GM12878 (cell line): Measurements from ENCODE around the gene CCDC88A. TPM values are rescaled to one million over a fixed set of nuclear protein-coding genes. Genes with fewer than 3 reads are reported as not detected.

ENCODE experiments used
- ATF2 ChIP-seq: IDR thresholded peaks from 2 replicates; pipeline ENCODE4 v1.6.1; 2012; ENCODE audit warnings: low read length, inconsistent platforms
- BHLHE40 ChIP-seq, 2 experiments: fragments of 450-650 bp in 1 of 2; IDR thresholded peaks; 2 replicates each; pipeline ENCODE4 v1.6.1; 2011 to 2017; ENCODE audit warnings: low read depth in 2 of 2, borderline replicate concordance in 1 of 2, improper control_type of control experiment in 1 of 2, low read length in 1 of 2, mild to moderate bottlenecking in 1 of 2
- CBFB ChIP-seq: IDR thresholded peaks from 2 replicates; pipeline ENCODE4 v1.6.1; 2016; ENCODE audit warnings: antibody characterized with exemption, low read depth
- CBX3 ChIP-seq: fragments of 200-600 bp; sonication (generic); IDR thresholded peaks from 2 replicates; pipeline ENCODE4 v1.6.1; 2016; ENCODE audit warnings: low read depth, borderline replicate concordance
- CBX5 ChIP-seq: sonication (generic); IDR thresholded peaks from 2 replicates; pipeline ENCODE4 v1.6.1; 2016; ENCODE audit warnings: low read depth, moderate library complexity, mild to moderate bottlenecking, inconsistent platforms
- CHD4 ChIP-seq: fragments of 200-600 bp; sonication (generic); IDR thresholded peaks from 2 replicates; pipeline ENCODE4 v1.6.1; 2016; ENCODE audit warnings: mild to moderate bottlenecking
- ESRRA ChIP-seq: IDR thresholded peaks from 2 replicates; pipeline ENCODE4 v1.6.1; 2012; ENCODE audit warnings: mild to moderate bottlenecking, low read length, improper control_type of control experiment
- FOXK2 ChIP-seq: fragments of 450-650 bp; IDR thresholded peaks from 2 replicates; pipeline ENCODE4 v1.6.1; 2017; ENCODE audit warnings: mild to moderate bottlenecking, moderate library complexity
- HDGF ChIP-seq: fragments of 450-650 bp; IDR thresholded peaks from 2 replicates; pipeline ENCODE4 v1.6.1; 2016; ENCODE audit warnings: antibody characterized with exemption
- IKZF1 ChIP-seq: fragments of 450-650 bp; conservative IDR thresholded peaks from 2 replicates; pipeline ENCODE4 v1.6.1; 2017; ENCODE audit warnings: antibody characterized with exemption, mild to moderate bottlenecking
- MLLT1 ChIP-seq: fragments of 450-650 bp; IDR thresholded peaks from 2 replicates; pipeline ENCODE4 v1.6.1; 2016; ENCODE audit warnings: mild to moderate bottlenecking
- PBX3 ChIP-seq: IDR thresholded peaks from 2 replicates; pipeline ENCODE4 v1.6.1; 2011; ENCODE audit warnings: mild to moderate bottlenecking, low read depth, low read length, moderate library complexity; ENCODE audit not compliant: insufficient replicate concordance
- POU2F2 ChIP-seq: IDR thresholded peaks from 3 replicates; pipeline ENCODE4 v1.6.1; 2011; ENCODE audit warnings: low read depth, mild to moderate bottlenecking, low read length, borderline replicate concordance
- STAT1 ChIP-seq: fragments of 450-650 bp; conservative IDR thresholded peaks from 2 replicates; pipeline ENCODE4 v1.6.1; 2014; ENCODE audit warnings: antibody characterized with exemption, mild to moderate bottlenecking
- TCF7 ChIP-seq: IDR thresholded peaks from 2 replicates; pipeline ENCODE4 v1.6.1; 2014; ENCODE audit warnings: antibody characterized with exemption, borderline replicate concordance
- polyA plus RNA-seq, 11 experiments: library from polyadenylated mRNA; depleted of rRNA in 4 of 11; unstranded in 6 of 11; stranded (reverse) in 5 of 11; fragments of >200 nt; fragmentation: Nextera tagmentation in 4 of 11; fragmentation: Illumina TruSeq in 1 of 11; extraction: Ambion mirVana in 4 of 11; extraction: Trizol in 1 of 11; gene quantifications; 1 replicate in 1 of 11; 2 replicates in 10 of 11; pipeline versions ENCODE4 v1.2.1 to v1.2.3, GENCODE V29; 2011 to 2016; ENCODE audit warnings: inconsistent platforms in 2 of 11, missing spikeins in 2 of 11, low read depth in 1 of 11
- total RNA-seq, 4 experiments: library from RNA; depleted of rRNA in 3 of 4; stranded (reverse); fragments of >200 nt in 3 of 4; fragmentation: Illumina TruSeq in 1 of 4; extraction: Trizol in 1 of 4; gene quantifications; 2 replicates each; pipeline versions ENCODE4 v1.2.1 to v1.2.3, GENCODE V29; 2013 to 2021
- TF ChIP-seq, protein P1 (sequence below), 3 experiments: IDR thresholded peaks in 2 of 3; conservative IDR thresholded peaks in 1 of 3; 2 replicates each; pipeline ENCODE4 v1.5.1; 2011; ENCODE audit warnings: low read depth in 3 of 3, low read length in 3 of 3, mild to moderate bottlenecking in 3 of 3, control low read depth in 2 of 3, moderate library complexity in 2 of 3, inconsistent platforms in 1 of 3, mixed read lengths in 1 of 3; ENCODE audit not compliant: control insufficient read depth in 2 of 3, insufficient read depth in 1 of 3; ENCODE audit errors: extremely low read depth in 1 of 3
- TF ChIP-seq, protein P2 (sequence below): fragments of 450-650 bp; IDR thresholded peaks from 2 replicates; pipeline ENCODE4 v1.6.1; 2017; ENCODE audit warnings: low read depth, mild to moderate bottlenecking, moderate library complexity

Gene CCDC88A
- total and polyA plus RNA-seq, 10 of the 15 experiments (the other 5 are each of a cell fraction or from before 2014, with no cell fraction given): 1.8 to 71.6 (median 45.9) TPM

- TF ChIP-seq STAT1 (0 out of 2 replicates have a peak, but pooled peaks have one; percentile 59), FOXK2 (no peak), CBFB (peak; percentile 5; the same call in 1 of the 2 replicates), CHD4 (no peak), CBX3 (no peak), TCF7 (no peak), ESRRA (no peak), IKZF1 (peak; percentile 89), POU2F2 (no peak; the same call in 1 of the 3 replicates), HDGF (peak; percentile 75; the same call in 1 of the 2 replicates), PBX3 (no peak), MLLT1 (0 out of 2 replicates have a peak, but pooled peaks have one; percentile 59), BHLHE40 (IDR thresholded peaks at IDR 0.05; ENCODE audit: borderline replicate concordance in 1 of 2, low read depth in 2 of 2, low read length in 1 of 2) (peak in 1 of 2 experiments; percentile 53; a peak in 1 of 4 replicates), CBX5 (no peak), ATF2 (no peak)
- TF ChIP-seq, protein P1, sequence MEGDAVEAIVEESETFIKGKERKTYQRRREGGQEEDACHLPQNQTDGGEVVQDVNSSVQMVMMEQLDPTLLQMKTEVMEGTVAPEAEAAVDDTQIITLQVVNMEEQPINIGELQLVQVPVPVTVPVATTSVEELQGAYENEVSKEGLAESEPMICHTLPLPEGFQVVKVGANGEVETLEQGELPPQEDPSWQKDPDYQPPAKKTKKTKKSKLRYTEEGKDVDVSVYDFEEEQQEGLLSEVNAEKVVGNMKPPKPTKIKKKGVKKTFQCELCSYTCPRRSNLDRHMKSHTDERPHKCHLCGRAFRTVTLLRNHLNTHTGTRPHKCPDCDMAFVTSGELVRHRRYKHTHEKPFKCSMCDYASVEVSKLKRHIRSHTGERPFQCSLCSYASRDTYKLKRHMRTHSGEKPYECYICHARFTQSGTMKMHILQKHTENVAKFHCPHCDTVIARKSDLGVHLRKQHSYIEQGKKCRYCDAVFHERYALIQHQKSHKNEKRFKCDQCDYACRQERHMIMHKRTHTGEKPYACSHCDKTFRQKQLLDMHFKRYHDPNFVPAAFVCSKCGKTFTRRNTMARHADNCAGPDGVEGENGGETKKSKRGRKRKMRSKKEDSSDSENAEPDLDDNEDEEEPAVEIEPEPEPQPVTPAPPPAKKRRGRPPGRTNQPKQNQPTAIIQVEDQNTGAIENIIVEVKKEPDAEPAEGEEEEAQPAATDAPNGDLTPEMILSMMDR (IDR thresholded peaks at IDR 0.05 in 2 of 3, conservative IDR thresholded peaks at IDR 0.05 in 1 of 3; ENCODE audit: control insufficient read depth in 2 of 3, extremely low read depth in 1 of 3, insufficient read depth in 1 of 3, low read depth in 3 of 3, low read length in 3 of 3): no peak
- TF ChIP-seq, protein P2, sequence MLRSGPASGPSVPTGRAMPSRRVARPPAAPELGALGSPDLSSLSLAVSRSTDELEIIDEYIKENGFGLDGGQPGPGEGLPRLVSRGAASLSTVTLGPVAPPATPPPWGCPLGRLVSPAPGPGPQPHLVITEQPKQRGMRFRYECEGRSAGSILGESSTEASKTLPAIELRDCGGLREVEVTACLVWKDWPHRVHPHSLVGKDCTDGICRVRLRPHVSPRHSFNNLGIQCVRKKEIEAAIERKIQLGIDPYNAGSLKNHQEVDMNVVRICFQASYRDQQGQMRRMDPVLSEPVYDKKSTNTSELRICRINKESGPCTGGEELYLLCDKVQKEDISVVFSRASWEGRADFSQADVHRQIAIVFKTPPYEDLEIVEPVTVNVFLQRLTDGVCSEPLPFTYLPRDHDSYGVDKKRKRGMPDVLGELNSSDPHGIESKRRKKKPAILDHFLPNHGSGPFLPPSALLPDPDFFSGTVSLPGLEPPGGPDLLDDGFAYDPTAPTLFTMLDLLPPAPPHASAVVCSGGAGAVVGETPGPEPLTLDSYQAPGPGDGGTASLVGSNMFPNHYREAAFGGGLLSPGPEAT: 0 out of 2 replicates have a peak, but pooled peaks have one; percentile 30
Observed at GRCh38 chr2:55282110-55282917, 137.3 kb downstream of the CCDC88A start (continued).
